GM21390 (cell line): Measurements from ENCODE around the gene UBD.

Experiments used
- ATAC-seq: cut with Tn5 transposase; IDR thresholded peaks from one replicate; pipeline ENCODE4 v1.9.1; 2021; ENCODE audit not compliant: unreplicated experiment

The UBD gene

GRCh38 chr6:29559524-29560287, at the start of gene UBD:
UBD (minus strand) TSS chr6:29559732; CDS start chr6:29559701, 31 bp downstream.
- ATAC-seq, result no peak

DNA sequence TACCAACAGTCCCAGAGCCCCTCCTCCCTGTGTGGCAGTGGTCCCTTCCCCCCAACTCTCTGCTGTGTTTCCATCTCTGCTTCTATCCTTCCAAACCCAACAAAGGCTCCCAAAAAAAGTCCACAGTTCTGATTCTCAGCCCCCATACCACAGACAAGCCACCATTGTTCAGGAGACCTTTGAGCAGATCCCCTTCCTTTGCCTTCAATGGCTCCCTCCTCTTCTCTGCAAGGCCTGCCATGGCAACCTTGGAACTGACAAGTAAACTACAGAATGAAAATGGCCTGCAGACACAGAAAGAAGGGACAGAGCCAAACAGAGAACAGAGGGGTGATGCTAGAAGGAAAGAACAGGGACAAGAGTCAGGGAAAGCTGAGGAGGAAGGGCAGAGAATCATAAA, 48.6 kb upstream of the UBD start:
- ATAC-seq, result no peak

GRCh38 chr6:29603930-29604329, 44.4 kb upstream of the UBD start:
- ATAC-seq, result no peak

GRCh38 chr6:29603456-29603855, 43.9 kb upstream of the UBD start:
- ATAC-seq, result no peak

- no peak for ATAC-seq
Measured at GRCh38 chr6:29602564-29603361, 43.2 kb upstream of the UBD start.

GRCh38 chr6:29598172-29598747, 38.7 kb upstream of the UBD start:
- ATAC-seq, result no peak

DNA sequence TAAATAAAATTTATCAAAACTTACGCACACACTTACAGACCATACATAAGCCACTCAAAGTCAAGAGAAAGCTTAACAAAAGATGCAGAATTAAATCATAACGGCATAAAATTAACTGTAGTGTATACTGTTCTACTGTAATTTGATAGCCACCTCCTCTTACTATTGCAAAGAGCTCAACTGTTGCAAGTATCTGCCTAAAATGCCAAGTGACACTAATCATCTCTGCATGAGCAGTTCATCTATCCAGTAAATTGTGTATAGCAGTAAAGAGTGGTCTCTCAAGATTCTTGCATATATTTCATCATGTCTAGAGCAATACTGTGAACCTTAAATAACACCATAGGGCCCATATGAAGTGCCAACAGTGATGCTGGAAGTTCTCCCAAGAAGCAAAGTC, 37.7 kb upstream of the UBD start:
- ATAC-seq, result no peak

DNA sequence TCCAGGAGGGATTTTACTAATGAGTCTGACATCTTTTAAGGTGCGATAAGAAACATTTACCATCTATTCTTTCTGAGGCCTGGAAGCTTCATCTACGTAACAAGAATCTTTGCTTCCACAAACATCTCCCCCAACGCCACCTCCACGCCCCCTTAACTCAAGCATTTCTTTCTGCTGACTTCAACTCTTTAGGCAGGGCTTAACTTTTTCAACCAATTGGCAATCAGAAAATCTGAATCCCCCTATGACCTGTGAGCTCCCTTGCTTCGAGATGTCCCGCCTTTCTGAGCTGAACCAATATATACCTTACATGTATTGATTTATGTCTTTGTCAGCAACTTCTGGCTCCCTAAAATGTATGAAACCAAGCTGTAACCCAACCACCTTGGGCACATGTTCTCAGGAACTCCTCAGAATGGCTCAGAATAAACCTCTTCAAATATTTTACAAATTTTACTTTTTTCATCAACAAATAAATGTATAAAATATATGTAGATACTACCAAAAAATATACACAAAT, 36.9 kb upstream of the UBD start:
- ATAC-seq, result no peak

- no peak for ATAC-seq
Measured at GRCh38 chr6:29593199-29593855, 33.8 kb upstream of the UBD start.

- no peak for ATAC-seq
Measured at GRCh38 chr6:29591677-29592076, 32.1 kb upstream of the UBD start.

DNA sequence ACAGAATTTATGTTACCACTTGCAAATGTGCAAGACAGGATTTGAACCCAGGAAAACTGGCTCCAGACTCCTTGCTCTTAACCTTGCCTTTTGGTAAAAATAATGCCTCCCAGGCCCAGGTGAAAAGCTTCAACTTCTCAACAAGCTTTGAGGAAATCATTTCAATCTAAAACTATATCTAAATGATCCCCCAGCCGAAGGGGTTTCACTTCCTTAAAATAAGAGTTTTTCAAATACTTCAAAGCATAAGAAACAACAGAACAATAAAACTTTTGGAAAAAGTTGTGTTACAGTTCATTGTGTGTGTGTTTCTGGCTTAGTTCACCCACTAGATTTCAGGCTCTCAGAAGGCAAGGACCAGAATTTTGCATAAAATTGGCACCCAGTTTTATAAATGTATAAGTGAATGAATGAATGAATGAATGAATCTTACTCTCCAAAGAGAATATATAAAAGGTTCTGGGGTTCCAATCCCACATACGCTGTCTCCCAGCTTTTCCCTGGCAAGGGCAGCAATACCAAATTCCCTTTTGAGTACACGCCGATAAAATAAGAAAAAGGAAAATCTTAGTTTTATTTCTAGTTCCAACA, 30.8 kb upstream of the UBD start:
- no peak for ATAC-seq

DNA sequence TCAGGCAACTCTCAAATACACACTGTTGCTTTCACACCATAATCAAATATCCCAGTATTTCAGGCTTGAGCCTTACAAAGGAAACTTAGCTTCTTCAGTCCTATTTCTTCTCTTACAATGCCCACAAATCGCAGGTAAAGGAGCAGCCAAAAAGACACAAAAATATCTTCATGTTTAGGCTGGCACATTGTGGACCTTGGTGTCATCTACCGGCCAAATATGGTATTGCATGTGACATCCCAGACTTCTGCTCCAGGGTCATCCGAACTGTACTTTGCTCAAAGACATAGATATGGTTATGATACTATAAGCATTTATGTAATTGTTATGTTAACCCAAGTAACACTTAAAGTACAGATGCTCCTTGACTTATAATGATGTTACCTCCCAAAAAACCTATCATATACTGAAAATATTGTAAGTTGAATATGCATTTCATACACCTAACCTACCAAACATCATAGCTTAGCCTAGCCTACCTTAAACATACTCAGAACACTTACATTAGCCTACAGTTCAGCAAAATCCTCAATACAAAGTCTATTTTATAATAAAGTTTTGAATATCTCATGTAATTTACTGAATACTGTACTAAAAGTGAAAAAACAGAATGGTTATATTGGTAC, 30.0 kb upstream of the UBD start:
- no peak for ATAC-seq

- ATAC-seq, result no peak
Measured at GRCh38 chr6:29584821-29585220, 25.3 kb upstream of the UBD start, which contains the start of gene OR2H2. OR2H2 (plus strand) TSS chr6:29585121; CDS start chr6:29587945, 2,824 bp downstream.

- no peak for ATAC-seq
Measured at GRCh38 chr6:29577544-29577943, 18.0 kb upstream of the UBD start.

DNA sequence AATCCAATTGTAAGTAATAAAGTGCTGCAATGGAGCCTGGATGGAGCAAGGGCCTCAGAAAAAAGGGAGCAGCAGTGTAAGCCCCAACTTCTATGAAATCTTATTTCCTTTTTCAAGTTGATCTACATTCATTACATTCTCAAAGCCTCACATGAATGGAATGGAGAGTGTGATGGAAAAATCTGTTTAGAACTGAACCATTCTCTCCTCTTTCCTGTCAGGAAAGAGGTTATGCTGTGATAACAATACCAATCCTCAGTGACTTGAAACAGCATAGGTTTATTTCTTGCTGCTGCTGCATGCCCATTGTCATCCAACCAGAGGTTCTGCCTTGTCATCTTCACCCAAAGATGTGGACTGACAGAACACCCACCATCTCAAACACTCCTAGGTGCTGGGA, 16.5 kb upstream of the UBD start:
- no peak for ATAC-seq

- no peak for ATAC-seq
Measured at GRCh38 chr6:29567991-29568390, 8.5 kb upstream of the UBD start.

DNA sequence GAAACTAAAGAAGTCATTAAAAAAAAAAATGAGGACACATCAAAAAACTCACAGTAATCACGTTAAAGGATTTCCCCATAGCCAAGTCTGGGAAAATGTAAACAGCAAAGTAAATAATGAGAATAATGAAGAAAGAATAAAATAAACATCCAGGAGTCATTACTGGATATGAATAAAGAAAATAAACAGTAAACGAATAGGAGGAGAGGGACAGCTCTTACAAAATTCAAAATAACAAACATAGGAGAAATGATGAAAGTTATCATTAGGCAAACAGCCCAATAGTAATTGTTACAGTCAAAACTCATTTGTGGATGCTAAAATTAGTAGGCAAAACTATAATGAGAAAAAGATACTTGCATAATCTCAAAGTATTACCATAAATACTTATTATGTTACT, 8.0 kb upstream of the UBD start:
- no peak for ATAC-seq

DNA sequence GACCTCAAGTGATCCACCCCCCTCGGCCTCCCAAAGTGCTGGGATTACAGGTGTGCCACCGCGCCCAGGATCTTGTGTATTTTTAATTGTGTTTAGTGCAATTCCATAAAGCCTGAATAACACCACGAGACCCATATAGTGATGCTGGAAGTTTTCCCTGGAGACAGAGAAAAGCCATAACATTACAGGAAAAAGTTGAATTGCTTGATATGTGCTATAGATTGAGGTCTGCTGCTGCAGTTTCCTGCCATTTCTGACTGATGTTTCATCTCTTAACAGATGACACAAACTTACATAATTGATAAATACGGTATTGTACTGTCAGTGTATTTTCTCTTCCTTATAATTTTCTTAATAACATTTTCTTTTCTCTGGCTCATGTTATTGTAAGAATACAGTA, 7.3 kb upstream of the UBD start:
- ATAC-seq, result no peak

GRCh38 chr6:29564875-29565274, 5.3 kb upstream of the UBD start:
- ATAC-seq, result no peak

DNA sequence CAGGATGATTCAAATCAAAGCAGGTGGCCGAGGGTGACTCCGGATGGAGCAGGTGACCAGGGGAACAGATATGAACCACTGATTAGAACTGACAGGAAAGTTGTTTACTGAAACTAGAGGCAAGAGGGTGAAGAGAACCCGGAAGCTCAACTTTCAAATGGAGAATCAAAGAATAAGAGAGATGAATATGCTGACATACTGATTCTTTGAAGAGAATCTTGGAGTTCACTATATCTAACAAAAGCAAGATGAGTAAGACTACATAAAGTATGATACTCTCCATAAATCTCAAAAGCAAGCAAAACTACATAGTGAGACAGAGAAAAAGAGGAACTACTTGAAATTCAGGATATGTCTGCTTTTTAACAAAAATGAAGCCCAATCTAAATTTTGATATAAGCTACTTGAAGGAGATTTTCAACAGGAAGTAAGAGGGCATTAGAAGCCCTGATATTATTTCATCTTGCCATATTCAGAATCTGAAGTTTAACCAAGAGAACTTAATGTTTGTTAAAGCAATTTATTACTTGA, 4.0 kb upstream of the UBD start:
- no peak for ATAC-seq
